Endothelial cell (in vitro differentiated cells): ENCODE results near the gene SIM2. TPM values are rescaled to one million over a fixed set of nuclear protein-coding genes. Genes with fewer than 3 reads are reported as not detected.

Source experiments
- DNase-seq: peaks from one replicate; pipeline ENCODE4 v3.0.0; 2021; ENCODE audit warnings: low spot score
- H3K27ac Mint-ChIP-seq: one replicate; pipeline ENCODE4 v1.8.0; 2021; ENCODE audit warnings: mixed read lengths, inconsistent platforms; ENCODE audit not compliant: unreplicated experiment
- H3K27me3 Mint-ChIP-seq: one replicate; pipeline ENCODE4 v1.8.0; 2021; ENCODE audit warnings: mild to moderate bottlenecking, moderate library complexity, mixed read lengths, inconsistent platforms; ENCODE audit not compliant: unreplicated experiment
- H3K36me3 Mint-ChIP-seq: one replicate; pipeline ENCODE4 v1.8.0; 2021; ENCODE audit warnings: mild to moderate bottlenecking, low read depth, mixed read lengths, inconsistent platforms; ENCODE audit not compliant: unreplicated experiment
- H3K4me1 Mint-ChIP-seq: one replicate; pipeline ENCODE4 v1.8.0; 2021; ENCODE audit warnings: mild to moderate bottlenecking, mixed read lengths, inconsistent platforms; ENCODE audit not compliant: unreplicated experiment
- H3K4me3 Mint-ChIP-seq: one replicate; pipeline ENCODE4 v1.8.0; 2021; ENCODE audit warnings: mild to moderate bottlenecking, mixed read lengths, inconsistent platforms; ENCODE audit not compliant: unreplicated experiment
- H3K9me3 Mint-ChIP-seq: one replicate; pipeline ENCODE4 v1.8.0; 2021; ENCODE audit warnings: mixed read lengths, inconsistent platforms; ENCODE audit not compliant: unreplicated experiment
- CTCF ChIP-seq: fragments of 200-600 bp; sonication (generic); IDR thresholded peaks from one replicate; pipeline ENCODE4 v1.5.0; 2021; ENCODE audit warnings: antibody characterized with exemption; ENCODE audit not compliant: unreplicated experiment
- total RNA-seq: library from RNA; stranded (reverse); fragmentation: NEBNext Ultra II Directional; extraction: Animal tissue kit (Norgen Biotek cat#: 25700); gene quantifications from one replicate; pipeline ENCODE4 v1.2.1, GENCODE V29; 2021; ENCODE audit not compliant: unreplicated experiment

SIM2 gene
- total RNA-seq, 1 donor from 2014 or later, result 17.1 TPM

- no peak for TF ChIP-seq CTCF
- Mint-ChIP-seq H3K36me3 (no peaks in the 10 kb centered on the region), H3K9me3 (no peaks in the 10 kb centered on the region), H3K27me3 (peaks cover 37% of the 10 kb centered on the region), H3K27ac (no peak overlapping the region), H3K4me3 (no peak overlapping the region), H3K4me1 (peaks cover 23% of the 10 kb centered on the region)
- DNase-seq, result peak; percentile 9
Measured at GRCh38 chr21:36691555-36692041, 7.3 kb upstream of the SIM2 start.

GRCh38 chr21:36692114-36692834 is 6.6 kb upstream of the SIM2 start:
- Mint-ChIP-seq H3K36me3 (no peaks in the 10 kb centered on the region), H3K4me3 (peak overlapping the region; percentile 16), H3K4me1 (peaks cover 27% of the 10 kb centered on the region), H3K9me3 (no peaks in the 10 kb centered on the region), H3K27me3 (peaks cover 41% of the 10 kb centered on the region), H3K27ac (no peak overlapping the region)
- TF ChIP-seq CTCF, result no peak
- DNase-seq, result peak; percentile 12

- no peak overlapping the region for H3K27ac Mint-ChIP-seq
- no peak overlapping the region for H3K4me3 Mint-ChIP-seq
- peak; percentile 64 for TF ChIP-seq CTCF
- H3K9me3 Mint-ChIP-seq, result no peaks in the 10 kb centered on the region
- H3K4me1 Mint-ChIP-seq, result peaks cover 27% of the 10 kb centered on the region
- DNase-seq, result peak; percentile 53
- peaks cover 38% of the 10 kb centered on the region for H3K27me3 Mint-ChIP-seq
- no peaks in the 10 kb centered on the region for H3K36me3 Mint-ChIP-seq
Measured at GRCh38 chr21:36692835-36693488, 6.0 kb upstream of the SIM2 start.

GRCh38 chr21:36693489-36694030 is 5.4 kb upstream of the SIM2 start:
- H3K27ac Mint-ChIP-seq, result no peak overlapping the region

More at GRCh38 chr21:36693489-36694030, 5.4 kb upstream of the SIM2 start:
- TF ChIP-seq CTCF, result no peak
- peaks cover 27% of the 10 kb centered on the region for H3K4me1 Mint-ChIP-seq
- H3K27me3 Mint-ChIP-seq, result peaks cover 38% of the 10 kb centered on the region
- no peaks in the 10 kb centered on the region for H3K36me3 Mint-ChIP-seq
- no peak for DNase-seq
- no peaks in the 10 kb centered on the region for H3K9me3 Mint-ChIP-seq
- peak overlapping the region; percentile 65 for H3K4me3 Mint-ChIP-seq
